ENCODE results near the gene MADD.

The MADD gene

GRCh38 chr11:47272706-47273105, 2.8 kb downstream of the MADD start:
- Histone ChIP-seq H3K27ac (ENCODE audit: low read depth, low read length) (no peak overlapping the region), H3K4me3 (ENCODE audit: low read depth in 1 of 2, low read length in 2 of 2) (no peak overlapping the region), H3K9ac (ENCODE audit: low read depth in 1 of 2, low read length in 2 of 2) (no peak overlapping the region), H3K27me3 (ENCODE audit: control insufficient read depth in 1 of 2, insufficient read depth in 2 of 2, low read length in 2 of 2) (no peaks in the 10 kb centered on the region), H3K9me3 (ENCODE audit: control insufficient read depth in 1 of 2, low read length in 2 of 2) (no peaks in the 10 kb centered on the region), H3K36me3 (ENCODE audit: control insufficient read depth in 1 of 2, insufficient read depth in 2 of 2, low read length in 2 of 2) (peaks cover 21 to 35% of the 10 kb centered on the region in 2 donors), H3K4me1 (ENCODE audit: control insufficient read depth in 1 of 2, insufficient read depth in 2 of 2, low read length in 2 of 2) (peaks cover 38 to 40% of the 10 kb centered on the region in 2 donors)

GRCh38 chr11:47274495-47275235, 4.7 kb downstream of the MADD start:
- Histone ChIP-seq H3K27ac (ENCODE audit: low read depth, low read length) (no peak overlapping the region), H3K9ac (ENCODE audit: low read depth in 1 of 2, low read length in 2 of 2) (no peak overlapping the region), H3K27me3 (ENCODE audit: control insufficient read depth in 1 of 2, insufficient read depth in 2 of 2, low read length in 2 of 2) (no peaks in the 10 kb centered on the region), H3K4me3 (ENCODE audit: low read depth in 1 of 2, low read length in 2 of 2) (no peak overlapping the region), H3K4me1 (ENCODE audit: control insufficient read depth in 1 of 2, insufficient read depth in 2 of 2, low read length in 2 of 2) (peaks cover 24 to 25% of the 10 kb centered on the region in 2 donors), H3K36me3 (ENCODE audit: control insufficient read depth in 1 of 2, insufficient read depth in 2 of 2, low read length in 2 of 2) (peaks cover 34 to 54% of the 10 kb centered on the region in 2 donors), H3K9me3 (ENCODE audit: control insufficient read depth in 1 of 2, low read length in 2 of 2) (no peaks in the 10 kb centered on the region)

- Histone ChIP-seq H3K4me3 (ENCODE audit: low read depth in 1 of 2, low read length in 2 of 2) (no peak overlapping the region), H3K27me3 (ENCODE audit: control insufficient read depth in 1 of 2, insufficient read depth in 2 of 2, low read length in 2 of 2) (no peaks in the 10 kb centered on the region), H3K4me1 (ENCODE audit: control insufficient read depth in 1 of 2, insufficient read depth in 2 of 2, low read length in 2 of 2) (peaks cover 9 to 11% of the 10 kb centered on the region in 2 donors), H3K9ac (ENCODE audit: low read depth in 1 of 2, low read length in 2 of 2) (no peak overlapping the region), H3K9me3 (ENCODE audit: control insufficient read depth in 1 of 2, low read length in 2 of 2) (no peaks in the 10 kb centered on the region), H3K27ac (ENCODE audit: low read depth, low read length) (no peak overlapping the region), H3K36me3 (ENCODE audit: control insufficient read depth in 1 of 2, insufficient read depth in 2 of 2, low read length in 2 of 2) (peaks cover 38 to 72% of the 10 kb centered on the region in 2 donors)
Observed at GRCh38 chr11:47276923-47277322, 7.0 kb downstream of the MADD start.

GRCh38 chr11:47278058-47278457, 8.1 kb downstream of the MADD start:
- Histone ChIP-seq H3K9ac (ENCODE audit: low read depth in 1 of 2, low read length in 2 of 2) (no peak overlapping the region), H3K4me1 (ENCODE audit: control insufficient read depth in 1 of 2, insufficient read depth in 2 of 2, low read length in 2 of 2) (no peaks in the 10 kb centered on the region), H3K9me3 (ENCODE audit: control insufficient read depth in 1 of 2, low read length in 2 of 2) (no peaks in the 10 kb centered on the region), H3K4me3 (ENCODE audit: low read depth in 1 of 2, low read length in 2 of 2) (no peak overlapping the region), H3K36me3 (ENCODE audit: control insufficient read depth in 1 of 2, insufficient read depth in 2 of 2, low read length in 2 of 2) (peaks cover 47 to 82% of the 10 kb centered on the region in 2 donors), H3K27ac (ENCODE audit: low read depth, low read length) (no peak overlapping the region), H3K27me3 (ENCODE audit: control insufficient read depth in 1 of 2, insufficient read depth in 2 of 2, low read length in 2 of 2) (no peaks in the 10 kb centered on the region)

GRCh38 chr11:47278769-47279168, 8.8 kb downstream of the MADD start:
- H3K4me1 ChIP-seq (ENCODE audit: control insufficient read depth in 1 of 2, insufficient read depth in 2 of 2, low read length in 2 of 2) = no peaks in the 10 kb centered on the region
- H3K27me3 ChIP-seq (ENCODE audit: control insufficient read depth in 1 of 2, insufficient read depth in 2 of 2, low read length in 2 of 2) = no peaks in the 10 kb centered on the region
- H3K27ac ChIP-seq (ENCODE audit: low read depth, low read length) = no peak overlapping the region
- H3K4me3 ChIP-seq (ENCODE audit: low read depth in 1 of 2, low read length in 2 of 2) = no peak overlapping the region
- peaks cover 48 to 87% of the 10 kb centered on the region in 2 donors for H3K36me3 ChIP-seq (ENCODE audit: control insufficient read depth in 1 of 2, insufficient read depth in 2 of 2, low read length in 2 of 2)
- no peaks in the 10 kb centered on the region for H3K9me3 ChIP-seq (ENCODE audit: control insufficient read depth in 1 of 2, low read length in 2 of 2)
- H3K9ac ChIP-seq (ENCODE audit: low read depth in 1 of 2, low read length in 2 of 2) = no peak overlapping the region

- Histone ChIP-seq H3K4me1 (ENCODE audit: control insufficient read depth in 1 of 2, insufficient read depth in 2 of 2, low read length in 2 of 2) (no peaks in the 10 kb centered on the region), H3K9ac (ENCODE audit: low read depth in 1 of 2, low read length in 2 of 2) (no peak overlapping the region), H3K4me3 (ENCODE audit: low read depth in 1 of 2, low read length in 2 of 2) (no peak overlapping the region), H3K36me3 (ENCODE audit: control insufficient read depth in 1 of 2, insufficient read depth in 2 of 2, low read length in 2 of 2) (peaks cover 57 to 90% of the 10 kb centered on the region in 2 donors), H3K27me3 (ENCODE audit: control insufficient read depth in 1 of 2, insufficient read depth in 2 of 2, low read length in 2 of 2) (no peaks in the 10 kb centered on the region), H3K27ac (ENCODE audit: low read depth, low read length) (no peak overlapping the region), H3K9me3 (ENCODE audit: control insufficient read depth in 1 of 2, low read length in 2 of 2) (no peaks in the 10 kb centered on the region)
Observed at GRCh38 chr11:47280099-47280498, 10.2 kb downstream of the MADD start.

GRCh38 chr11:47280860-47281259, 10.9 kb downstream of the MADD start:
- Histone ChIP-seq H3K36me3 (ENCODE audit: control insufficient read depth in 1 of 2, insufficient read depth in 2 of 2, low read length in 2 of 2) (peaks cover 61 to 90% of the 10 kb centered on the region in 2 donors), H3K27me3 (ENCODE audit: control insufficient read depth in 1 of 2, insufficient read depth in 2 of 2, low read length in 2 of 2) (no peaks in the 10 kb centered on the region), H3K27ac (ENCODE audit: low read depth, low read length) (no peak overlapping the region), H3K4me1 (ENCODE audit: control insufficient read depth in 1 of 2, insufficient read depth in 2 of 2, low read length in 2 of 2) (no peaks in the 10 kb centered on the region), H3K9me3 (ENCODE audit: control insufficient read depth in 1 of 2, low read length in 2 of 2) (no peaks in the 10 kb centered on the region), H3K4me3 (ENCODE audit: low read depth in 1 of 2, low read length in 2 of 2) (no peak overlapping the region), H3K9ac (ENCODE audit: low read depth in 1 of 2, low read length in 2 of 2) (no peak overlapping the region)

GRCh38 chr11:47282462-47282861, 12.5 kb downstream of the MADD start:
- no peak overlapping the region for H3K4me3 ChIP-seq (ENCODE audit: low read depth in 1 of 2, low read length in 2 of 2)
- H3K9ac ChIP-seq (ENCODE audit: low read depth in 1 of 2, low read length in 2 of 2) = no peak overlapping the region
- H3K36me3 ChIP-seq (ENCODE audit: control insufficient read depth in 1 of 2, insufficient read depth in 2 of 2, low read length in 2 of 2) = peaks cover 58 to 90% of the 10 kb centered on the region in 2 donors
- H3K27ac ChIP-seq (ENCODE audit: low read depth, low read length) = no peak overlapping the region
- no peaks in the 10 kb centered on the region for H3K27me3 ChIP-seq (ENCODE audit: control insufficient read depth in 1 of 2, insufficient read depth in 2 of 2, low read length in 2 of 2)
- no peaks in the 10 kb centered on the region for H3K9me3 ChIP-seq (ENCODE audit: control insufficient read depth in 1 of 2, low read length in 2 of 2)
- no peaks in the 10 kb centered on the region for H3K4me1 ChIP-seq (ENCODE audit: control insufficient read depth in 1 of 2, insufficient read depth in 2 of 2, low read length in 2 of 2)

- Histone ChIP-seq H3K9ac (ENCODE audit: low read depth in 1 of 2, low read length in 2 of 2) (no peak overlapping the region), H3K27me3 (ENCODE audit: control insufficient read depth in 1 of 2, insufficient read depth in 2 of 2, low read length in 2 of 2) (no peaks in the 10 kb centered on the region), H3K36me3 (ENCODE audit: control insufficient read depth in 1 of 2, insufficient read depth in 2 of 2, low read length in 2 of 2) (peaks cover 58 to 89% of the 10 kb centered on the region in 2 donors)
Observed at GRCh38 chr11:47284151-47284550, 14.2 kb downstream of the MADD start.

GRCh38 chr11:47285969-47286770, 16.2 kb downstream of the MADD start:
- Histone ChIP-seq H3K9ac (ENCODE audit: low read depth in 1 of 2, low read length in 2 of 2) (no peak overlapping the region), H3K27me3 (ENCODE audit: control insufficient read depth in 1 of 2, insufficient read depth in 2 of 2, low read length in 2 of 2) (no peaks in the 10 kb centered on the region), H3K27ac (ENCODE audit: low read depth, low read length) (no peak overlapping the region)

More at GRCh38 chr11:47284151-47284550, 14.2 kb downstream of the MADD start:
- no peaks in the 10 kb centered on the region for H3K9me3 ChIP-seq (ENCODE audit: control insufficient read depth in 1 of 2, low read length in 2 of 2)
- H3K27ac ChIP-seq (ENCODE audit: low read depth, low read length) = no peak overlapping the region
- no peak overlapping the region for H3K4me3 ChIP-seq (ENCODE audit: low read depth in 1 of 2, low read length in 2 of 2)
- H3K4me1 ChIP-seq (ENCODE audit: control insufficient read depth in 1 of 2, insufficient read depth in 2 of 2, low read length in 2 of 2) = no peaks in the 10 kb centered on the region

More at GRCh38 chr11:47285969-47286770, 16.2 kb downstream of the MADD start:
- Histone ChIP-seq H3K36me3 (ENCODE audit: control insufficient read depth in 1 of 2, insufficient read depth in 2 of 2, low read length in 2 of 2) (peaks cover 77 to 91% of the 10 kb centered on the region in 2 donors), H3K4me3 (ENCODE audit: low read depth in 1 of 2, low read length in 2 of 2) (no peak overlapping the region), H3K4me1 (ENCODE audit: control insufficient read depth in 1 of 2, insufficient read depth in 2 of 2, low read length in 2 of 2) (no peaks in the 10 kb centered on the region), H3K9me3 (ENCODE audit: control insufficient read depth in 1 of 2, low read length in 2 of 2) (no peaks in the 10 kb centered on the region)

Data from duodenal mucosa (tissue), 2 donors.